Colon (tissue), 2 donors: ENCODE results near the gene VPS26C.

Source experiments
- FAIRE-seq: peaks from 2 replicates; lab custom pipeline; 2012; peaks lifted over from hg19 to GRCh38; lab: Jason Lieb, UNC
- donor health status: control.
- donor health status: control.

Gene VPS26C

DNA sequence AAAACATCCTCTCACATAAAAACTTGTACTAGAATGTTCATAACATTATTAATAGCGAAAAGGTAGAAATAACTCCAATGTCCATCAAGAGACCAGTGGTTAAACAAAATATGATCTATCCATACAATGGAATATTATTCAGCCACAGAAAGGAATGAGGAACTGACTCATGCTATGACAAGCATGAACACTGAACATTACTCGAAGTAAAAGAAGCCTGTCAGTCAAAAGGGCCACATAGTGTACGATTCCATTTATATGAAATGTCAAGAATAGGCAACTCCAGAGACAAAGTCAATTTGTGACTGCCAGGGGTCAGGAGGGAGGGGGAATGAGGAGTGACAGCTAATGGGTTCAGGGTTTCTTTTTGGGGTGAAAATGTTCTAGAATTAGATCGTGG lies 2.3 kb downstream of the VPS26C start:
- no peak for FAIRE-seq

GRCh38 chr21:37263827-37264600 lies 3.1 kb downstream of the VPS26C start:
- no peak for FAIRE-seq

DNA sequence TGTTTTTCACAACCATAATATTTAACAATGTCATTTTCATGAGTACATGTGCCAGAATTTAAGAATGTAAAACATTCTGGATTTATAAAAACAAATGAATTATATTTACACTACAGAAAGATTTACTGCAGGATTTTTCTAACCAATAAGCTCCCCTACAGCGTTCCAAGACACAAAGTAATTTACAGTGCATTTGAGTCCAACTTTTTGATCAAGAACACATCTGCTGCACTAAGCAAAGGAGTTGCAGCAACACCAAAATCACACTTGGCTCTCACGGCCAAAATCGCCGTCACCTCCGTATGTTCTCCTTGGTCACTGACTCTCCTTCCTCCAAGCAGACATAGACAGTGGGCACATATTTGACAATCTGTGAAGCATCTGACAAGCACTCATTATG lies 7.7 kb downstream of the VPS26C start:
- FAIRE-seq = no peak

GRCh38 chr21:37257967-37258877 lies 8.9 kb downstream of the VPS26C start:
- FAIRE-seq = no peak

DNA sequence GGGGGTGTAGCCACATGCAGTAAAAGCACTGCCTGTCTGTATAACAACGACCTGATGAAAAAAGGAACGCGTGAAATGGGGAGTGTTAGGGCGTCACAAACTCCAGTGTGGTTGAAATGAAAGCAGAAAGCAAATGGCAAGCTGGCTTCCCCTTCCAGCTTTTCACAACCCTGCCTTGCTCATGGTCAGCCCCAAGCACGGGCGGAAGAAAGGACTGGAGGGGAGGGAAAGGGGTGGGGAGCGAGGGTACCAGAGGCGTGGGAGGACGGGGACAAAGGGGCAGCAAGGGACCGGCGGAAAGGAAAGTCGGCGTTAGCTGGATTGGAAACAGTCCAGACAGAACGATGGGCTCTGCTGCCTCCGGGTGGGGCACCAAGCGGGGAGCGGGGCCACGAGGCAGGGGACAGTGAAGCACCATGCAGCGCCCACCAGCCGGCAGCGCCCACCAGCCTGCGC lies 9.6 kb downstream of the VPS26C start:
- FAIRE-seq = no peak

DNA sequence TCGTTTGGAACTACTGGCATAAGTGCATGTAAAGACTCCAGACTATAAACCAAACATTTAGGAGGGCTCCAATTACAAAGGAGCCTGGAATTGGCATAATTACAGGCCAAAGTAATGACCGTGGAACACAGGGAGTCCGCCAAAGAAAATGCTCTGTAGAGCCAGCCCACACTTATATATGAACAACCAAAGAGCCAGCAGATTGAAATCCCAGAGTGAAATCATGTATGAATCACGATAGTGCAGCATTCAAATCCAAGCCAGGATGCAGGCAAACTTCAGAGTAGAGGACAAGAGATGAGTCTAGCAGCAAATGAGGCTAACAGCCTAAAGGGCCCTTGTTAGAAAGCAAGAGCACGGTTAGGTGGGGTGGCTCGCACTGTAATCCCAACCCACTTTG lies 13.1 kb downstream of the VPS26C start:
- no peak for FAIRE-seq

DNA sequence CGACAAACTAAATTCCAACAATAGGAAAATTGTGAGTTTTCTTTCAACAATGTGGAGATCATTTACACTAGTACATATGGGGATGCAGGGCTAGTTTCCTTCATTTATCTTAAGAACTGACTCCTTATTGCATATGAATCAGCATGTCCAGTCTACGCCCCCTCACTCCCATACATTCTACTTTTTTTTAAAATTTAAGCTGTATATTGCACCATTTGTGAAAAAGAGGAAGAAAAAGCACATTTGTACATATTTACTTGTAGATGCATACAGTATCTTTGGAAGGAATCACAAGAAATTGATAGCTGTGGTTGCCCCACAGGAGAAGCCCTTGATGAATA lies 15.9 kb downstream of the VPS26C start:
- no peak for FAIRE-seq

GRCh38 chr21:37249112-37249904 lies 17.8 kb downstream of the VPS26C start:
- no peak for FAIRE-seq

DNA sequence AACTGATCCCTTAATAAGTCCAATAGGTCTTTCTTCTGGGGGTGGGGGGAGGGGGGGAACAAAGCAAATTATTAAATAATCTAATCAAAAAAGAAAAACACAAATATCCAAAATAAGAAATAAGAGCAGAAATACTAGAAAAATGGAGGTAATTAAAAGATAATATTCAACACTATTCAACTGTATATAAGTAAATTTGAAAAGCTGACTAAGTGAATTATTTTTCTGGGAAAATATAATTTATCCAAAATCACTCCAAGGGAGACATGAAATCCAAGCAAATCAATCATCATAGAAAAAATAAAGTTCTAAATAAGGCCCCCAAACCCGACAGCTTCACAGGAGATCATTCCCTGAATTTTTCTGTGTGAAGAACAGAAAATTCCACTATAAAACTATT lies 18.8 kb downstream of the VPS26C start:
- FAIRE-seq = no peak

DNA sequence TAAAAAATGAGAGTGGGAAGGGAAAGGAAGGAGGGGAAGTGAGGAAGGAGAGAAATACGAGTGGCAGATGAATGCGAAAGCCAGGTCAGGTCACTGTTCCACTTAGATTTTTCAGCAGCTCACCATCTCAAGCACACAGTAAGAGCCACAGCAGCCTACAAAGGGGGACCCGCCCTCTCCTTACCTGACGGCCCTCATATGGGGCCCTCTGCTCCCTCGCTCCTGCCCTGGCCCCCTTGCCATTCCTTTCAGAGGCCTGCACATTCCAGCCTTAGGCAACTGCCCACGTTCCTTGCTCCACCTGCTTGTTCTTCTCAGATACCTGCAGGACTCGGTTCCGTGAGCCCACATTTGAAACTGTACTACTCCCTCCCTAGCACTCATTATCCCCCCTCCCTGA lies 22.0 kb downstream of the VPS26C start:
- no peak for FAIRE-seq

DNA sequence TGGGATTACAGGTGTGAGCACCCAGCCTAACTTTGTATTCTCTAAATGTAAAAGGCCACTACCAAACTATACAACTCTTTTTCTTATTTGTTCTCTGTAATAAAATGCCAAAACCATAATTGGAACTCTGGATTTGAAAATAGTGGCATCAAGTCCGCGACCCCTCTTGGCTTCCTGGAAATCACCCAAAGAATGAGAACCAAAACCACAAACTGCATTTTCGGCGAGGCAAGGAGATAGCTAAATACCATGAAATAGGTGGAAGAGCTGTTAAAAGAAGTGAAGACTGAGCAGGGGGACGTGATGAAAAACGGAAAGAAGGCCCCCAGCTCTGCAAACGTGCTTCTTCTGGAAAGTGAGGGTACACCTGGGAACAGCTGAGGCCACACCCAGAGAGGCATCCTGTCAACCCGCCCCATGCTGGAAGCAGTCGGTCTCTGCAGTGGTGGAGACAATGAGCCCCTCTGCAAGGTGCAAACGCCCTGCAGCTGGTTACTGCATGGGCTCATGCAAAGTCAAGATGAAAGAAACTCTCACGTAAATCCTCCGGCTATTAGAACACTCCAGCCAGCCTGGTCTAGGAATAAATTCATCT lies 22.5 kb downstream of the VPS26C start:
- FAIRE-seq = no peak

DNA sequence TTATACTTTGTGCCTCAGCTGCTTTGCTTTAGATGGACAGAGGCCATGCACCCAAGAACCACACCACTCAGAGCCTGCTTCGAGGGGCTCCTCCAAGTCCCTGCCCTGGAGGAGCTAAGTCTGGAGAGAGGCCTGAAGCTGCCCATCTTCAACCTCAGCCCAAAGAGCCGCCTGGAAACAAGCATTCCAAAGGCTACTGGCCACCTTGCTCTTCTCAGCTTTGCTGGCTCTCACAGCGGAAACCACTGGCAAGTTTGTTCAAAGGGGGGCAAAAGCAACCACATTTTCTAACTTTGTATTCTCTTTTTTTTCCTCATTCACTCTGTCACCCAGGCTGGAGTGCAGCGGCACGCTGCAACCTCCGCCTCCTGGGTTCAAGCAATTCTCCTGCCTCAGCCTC lies 23.2 kb downstream of the VPS26C start:
- no peak for FAIRE-seq

GRCh38 chr21:37241426-37241825 lies 25.7 kb downstream of the VPS26C start:
- FAIRE-seq = no peak

DNA sequence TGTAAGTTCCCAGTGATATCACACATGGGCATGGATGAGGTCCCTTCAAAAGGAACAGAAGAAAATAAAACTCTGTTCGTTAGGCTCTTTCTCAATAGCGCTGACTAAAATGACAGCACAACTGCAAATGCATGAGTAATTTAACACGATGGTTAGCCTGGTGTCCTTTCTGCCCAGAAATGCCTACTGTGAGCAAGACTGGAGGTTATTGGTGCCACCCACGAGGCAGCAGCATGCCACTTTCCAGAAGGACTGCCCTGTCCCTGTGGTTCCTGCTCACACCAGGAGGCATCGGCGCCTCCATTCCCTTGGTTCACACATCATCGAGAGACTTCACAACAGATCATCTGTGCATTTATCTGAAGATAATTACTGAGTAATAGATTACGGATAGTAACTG lies 26.2 kb downstream of the VPS26C start:
- FAIRE-seq = no peak

- FAIRE-seq = no peak
Observed at GRCh38 chr21:37237764-37238163, 29.4 kb downstream of the VPS26C start.

- FAIRE-seq = no peak
Observed at GRCh38 chr21:37237346-37237745, 29.8 kb downstream of the VPS26C start.

GRCh38 chr21:37233551-37234146 lies 33.5 kb downstream of the VPS26C start:
- FAIRE-seq = no peak

DNA sequence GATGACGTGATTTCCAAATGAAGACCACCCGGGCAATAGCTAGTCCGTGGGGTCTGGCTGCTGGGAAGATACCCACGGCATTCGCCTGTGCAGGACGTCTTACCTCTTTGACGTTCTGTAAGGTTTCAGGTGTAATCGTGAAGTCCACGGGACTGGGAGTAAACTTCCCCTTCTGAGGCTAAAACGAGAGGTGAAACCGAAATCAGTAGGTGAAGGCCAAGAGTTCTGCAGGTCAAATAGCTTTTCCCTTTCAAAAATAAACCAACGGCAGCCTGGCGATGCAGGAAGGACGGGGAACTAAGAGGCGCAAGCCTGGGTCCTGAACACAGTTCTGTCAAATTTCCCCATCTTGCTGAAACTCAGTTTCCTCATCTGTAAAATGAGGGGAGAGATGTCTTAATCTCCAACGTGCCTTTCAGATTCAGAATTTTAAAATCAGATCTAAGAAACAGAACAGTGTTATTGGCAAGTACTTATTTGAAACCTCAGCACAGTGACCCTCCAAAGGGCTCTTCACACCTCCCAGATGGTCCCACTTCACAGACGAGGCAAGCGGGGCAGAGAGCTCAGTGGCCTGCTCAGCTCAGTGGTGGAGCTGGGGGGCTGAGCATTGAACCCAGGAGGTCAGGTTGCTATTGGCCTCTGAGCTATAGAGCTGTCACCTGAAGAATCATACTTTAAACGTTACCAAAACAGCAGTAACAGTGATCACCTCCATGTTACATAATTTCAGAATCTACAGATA lies 34.7 kb downstream of the VPS26C start:
- FAIRE-seq = no peak

- no peak for FAIRE-seq
Observed at GRCh38 chr21:37231671-37232070, 35.5 kb downstream of the VPS26C start.

GRCh38 chr21:37231249-37231645 lies 35.9 kb downstream of the VPS26C start:
- FAIRE-seq = no peak

GRCh38 chr21:37230632-37231248 lies 36.4 kb downstream of the VPS26C start:
- no peak for FAIRE-seq
